Gastroesophageal sphincter (tissue), 3 donors: Measurements from ENCODE around the gene SLC52A3.

Experiments
- POLR2A ChIP-seq, 2 donors: fragments of 450-650 bp; IDR thresholded peaks; one replicate each; pipeline ENCODE4 v1.6.1; 2017; ENCODE audit warnings: antibody characterized with exemption in 2 of 2, mild to moderate bottlenecking in 2 of 2, moderate library complexity in 1 of 2
- TF ChIP-seq, protein P1 (sequence below), 4 experiments: fragments of 200-600 bp in 2 of 4; fragments of 450-650 bp in 2 of 4; sonication (generic) in 1 of 4; IDR thresholded peaks; one replicate each; pipeline ENCODE4 v1.5.1; 2017 to 2019; ENCODE audit warnings: antibody characterized with exemption in 4 of 4, mild to moderate bottlenecking in 2 of 4, moderate library complexity in 2 of 4

DNA sequence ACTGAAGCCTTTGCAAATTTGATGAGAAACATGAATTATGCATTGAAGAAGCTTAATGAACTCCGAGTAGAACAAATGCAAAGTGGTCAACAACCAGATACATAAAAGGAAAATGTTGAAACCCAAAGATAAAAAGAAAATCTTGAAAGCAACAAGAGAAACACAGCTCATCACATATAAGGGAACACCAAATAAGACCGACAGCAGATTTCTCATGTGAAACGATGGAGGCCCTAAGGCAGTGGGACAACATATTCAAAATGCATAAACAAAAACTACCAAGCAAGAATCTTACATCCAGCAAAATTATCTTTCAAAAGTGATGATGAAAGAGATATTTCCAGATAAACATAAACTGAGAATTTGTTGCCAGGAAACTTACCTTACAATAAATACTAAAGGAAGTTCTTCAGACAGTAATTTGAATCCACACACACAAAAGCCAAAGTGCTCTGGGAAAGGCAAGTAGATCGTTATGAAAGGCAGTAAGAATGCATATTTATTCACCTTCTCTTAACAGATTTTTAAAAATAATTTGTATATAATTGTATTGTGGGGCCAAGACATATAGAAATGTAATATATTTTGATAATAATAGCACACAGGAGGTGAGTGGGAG, 22.5 kb downstream of the SLC52A3 start:
- TF ChIP-seq, protein P1, sequence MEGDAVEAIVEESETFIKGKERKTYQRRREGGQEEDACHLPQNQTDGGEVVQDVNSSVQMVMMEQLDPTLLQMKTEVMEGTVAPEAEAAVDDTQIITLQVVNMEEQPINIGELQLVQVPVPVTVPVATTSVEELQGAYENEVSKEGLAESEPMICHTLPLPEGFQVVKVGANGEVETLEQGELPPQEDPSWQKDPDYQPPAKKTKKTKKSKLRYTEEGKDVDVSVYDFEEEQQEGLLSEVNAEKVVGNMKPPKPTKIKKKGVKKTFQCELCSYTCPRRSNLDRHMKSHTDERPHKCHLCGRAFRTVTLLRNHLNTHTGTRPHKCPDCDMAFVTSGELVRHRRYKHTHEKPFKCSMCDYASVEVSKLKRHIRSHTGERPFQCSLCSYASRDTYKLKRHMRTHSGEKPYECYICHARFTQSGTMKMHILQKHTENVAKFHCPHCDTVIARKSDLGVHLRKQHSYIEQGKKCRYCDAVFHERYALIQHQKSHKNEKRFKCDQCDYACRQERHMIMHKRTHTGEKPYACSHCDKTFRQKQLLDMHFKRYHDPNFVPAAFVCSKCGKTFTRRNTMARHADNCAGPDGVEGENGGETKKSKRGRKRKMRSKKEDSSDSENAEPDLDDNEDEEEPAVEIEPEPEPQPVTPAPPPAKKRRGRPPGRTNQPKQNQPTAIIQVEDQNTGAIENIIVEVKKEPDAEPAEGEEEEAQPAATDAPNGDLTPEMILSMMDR (IDR thresholded peaks at IDR 0.05), result no peak
- no peak for TF ChIP-seq POLR2A (IDR thresholded peaks at IDR 0.05)
